OCI-LY1 (cell line): ENCODE results near the gene GLT8D2.
A peak's percentile ranks its signal among the peaks of the same experiment; 100 is the strongest.

ENCODE experiments used
- H2AFZ ChIP-seq: fragments of 200-600 bp; sonication (generic), shearing (Covaris generic); 2 replicates; pipeline ENCODE4 v1.6.0; 2014; ENCODE audit warnings: antibody characterized with exemption, mild to moderate bottlenecking, low read length
- H3F3A ChIP-seq: fragments of 200-600 bp; sonication (generic), shearing (Covaris generic); 2 replicates; pipeline ENCODE4 v1.6.0; 2014; ENCODE audit warnings: mild to moderate bottlenecking, antibody characterized with exemption, low read length, moderate library complexity; ENCODE audit not compliant: insufficient read depth
- H3K27ac ChIP-seq: fragments of 200-600 bp; sonication (generic); 2 replicates; pipeline ENCODE4 v1.5.1; 2014; ENCODE audit warnings: low read length, mixed run types, mild to moderate bottlenecking, low read depth; ENCODE audit not compliant: poor library complexity, severe bottlenecking
- H3K27me3 ChIP-seq: fragments of 200-600 bp; sonication (generic); 2 replicates; pipeline ENCODE4 v1.6.0; 2014; ENCODE audit warnings: antibody characterized with exemption, mild to moderate bottlenecking, low read length, moderate library complexity; ENCODE audit not compliant: insufficient read depth
- H3K36me3 ChIP-seq: fragments of 200-600 bp; sonication (generic); 2 replicates; pipeline ENCODE4 v1.6.1; 2014; ENCODE audit warnings: mild to moderate bottlenecking, antibody characterized with exemption, low read length, moderate library complexity, mixed read lengths; ENCODE audit not compliant: insufficient read depth
- H3K4me1 ChIP-seq: fragments of 200-600 bp; sonication (generic); 2 replicates; pipeline ENCODE4 v1.5.1; 2014; ENCODE audit warnings: mild to moderate bottlenecking, low read length, moderate library complexity; ENCODE audit not compliant: insufficient read depth, severe bottlenecking
- H3K4me2 ChIP-seq: fragments of 200-600 bp; sonication (generic), shearing (Covaris generic); 2 replicates; pipeline ENCODE4 v1.6.1; 2014; ENCODE audit warnings: low read length
- H3K4me3 ChIP-seq: fragments of 200-600 bp; sonication (generic); 2 replicates; pipeline ENCODE4 v1.5.1; 2014; ENCODE audit warnings: low read length, low read depth, mild to moderate bottlenecking, mixed read lengths; ENCODE audit not compliant: poor library complexity, severe bottlenecking
- H3K79me2 ChIP-seq: fragments of 200-600 bp; shearing (Covaris generic); 2 replicates; pipeline ENCODE4 v1.6.1; 2016; ENCODE audit warnings: mixed run types, low read length, mixed read lengths; ENCODE audit not compliant: insufficient read depth
- H3K9ac ChIP-seq: fragments of 200-600 bp; sonication (generic), shearing (Covaris generic); 2 replicates; pipeline ENCODE4 v1.6.1; 2014; ENCODE audit warnings: mild to moderate bottlenecking, low read length, mixed read lengths
- H3K9me2 ChIP-seq: fragments of 200-600 bp; sonication (generic), shearing (Covaris generic); 2 replicates; pipeline ENCODE4 v1.6.1; 2014; ENCODE audit warnings: low read depth, mild to moderate bottlenecking, low read length, mixed read lengths
- H3K9me3 ChIP-seq: fragments of 200-600 bp; shearing (Covaris generic); 2 replicates; pipeline ENCODE4 v1.6.1; 2014; ENCODE audit warnings: low read length, mixed read lengths
- H4K20me1 ChIP-seq: fragments of 200-600 bp; sonication (generic), shearing (Covaris generic); 2 replicates; pipeline ENCODE4 v1.6.0; 2016; ENCODE audit warnings: mild to moderate bottlenecking, low read length; ENCODE audit not compliant: insufficient read depth
- EZH2 ChIP-seq: fragments of 200-600 bp; sonication (generic), shearing (Covaris generic); IDR thresholded peaks from 2 replicates; pipeline ENCODE4 v1.8.0; 2017; ENCODE audit warnings: borderline replicate concordance, mixed run types, mild to moderate bottlenecking, antibody characterized with exemption, low read length, moderate library complexity, mixed read lengths
- TF ChIP-seq, protein P1 (sequence below): fragments of 200-600 bp; sonication (generic), shearing (Covaris generic); IDR thresholded peaks from 2 replicates; pipeline ENCODE4 v1.5.1; 2017; ENCODE audit warnings: mild to moderate bottlenecking, antibody characterized with exemption, low read length, moderate library complexity, mixed read lengths

Gene GLT8D2

GRCh38 chr12:103958621-103959020 lies 91.4 kb downstream of the GLT8D2 start:
- no peaks in the 10 kb centered on the region for H3K9me3 ChIP-seq
- no peak overlapping the region for H2AFZ ChIP-seq
- H3K27me3 ChIP-seq: no peaks in the 10 kb centered on the region
- no peaks in the 10 kb centered on the region for H4K20me1 ChIP-seq
- H3K4me2 ChIP-seq: no peak overlapping the region
- no peak overlapping the region for H3K27ac ChIP-seq
- H3F3A ChIP-seq: no peaks in the 10 kb centered on the region
- H3K79me2 ChIP-seq: no peaks in the 10 kb centered on the region
- TF ChIP-seq EZH2: no peak
- TF ChIP-seq, protein P1, sequence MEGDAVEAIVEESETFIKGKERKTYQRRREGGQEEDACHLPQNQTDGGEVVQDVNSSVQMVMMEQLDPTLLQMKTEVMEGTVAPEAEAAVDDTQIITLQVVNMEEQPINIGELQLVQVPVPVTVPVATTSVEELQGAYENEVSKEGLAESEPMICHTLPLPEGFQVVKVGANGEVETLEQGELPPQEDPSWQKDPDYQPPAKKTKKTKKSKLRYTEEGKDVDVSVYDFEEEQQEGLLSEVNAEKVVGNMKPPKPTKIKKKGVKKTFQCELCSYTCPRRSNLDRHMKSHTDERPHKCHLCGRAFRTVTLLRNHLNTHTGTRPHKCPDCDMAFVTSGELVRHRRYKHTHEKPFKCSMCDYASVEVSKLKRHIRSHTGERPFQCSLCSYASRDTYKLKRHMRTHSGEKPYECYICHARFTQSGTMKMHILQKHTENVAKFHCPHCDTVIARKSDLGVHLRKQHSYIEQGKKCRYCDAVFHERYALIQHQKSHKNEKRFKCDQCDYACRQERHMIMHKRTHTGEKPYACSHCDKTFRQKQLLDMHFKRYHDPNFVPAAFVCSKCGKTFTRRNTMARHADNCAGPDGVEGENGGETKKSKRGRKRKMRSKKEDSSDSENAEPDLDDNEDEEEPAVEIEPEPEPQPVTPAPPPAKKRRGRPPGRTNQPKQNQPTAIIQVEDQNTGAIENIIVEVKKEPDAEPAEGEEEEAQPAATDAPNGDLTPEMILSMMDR: no peak
- H3K4me3 ChIP-seq: no peak overlapping the region
- no peaks in the 10 kb centered on the region for H3K9me2 ChIP-seq
- H3K9ac ChIP-seq: no peak overlapping the region
- H3K36me3 ChIP-seq: peaks cover 12% of the 10 kb centered on the region
- H3K4me1 ChIP-seq: peaks cover 13% of the 10 kb centered on the region

DNA sequence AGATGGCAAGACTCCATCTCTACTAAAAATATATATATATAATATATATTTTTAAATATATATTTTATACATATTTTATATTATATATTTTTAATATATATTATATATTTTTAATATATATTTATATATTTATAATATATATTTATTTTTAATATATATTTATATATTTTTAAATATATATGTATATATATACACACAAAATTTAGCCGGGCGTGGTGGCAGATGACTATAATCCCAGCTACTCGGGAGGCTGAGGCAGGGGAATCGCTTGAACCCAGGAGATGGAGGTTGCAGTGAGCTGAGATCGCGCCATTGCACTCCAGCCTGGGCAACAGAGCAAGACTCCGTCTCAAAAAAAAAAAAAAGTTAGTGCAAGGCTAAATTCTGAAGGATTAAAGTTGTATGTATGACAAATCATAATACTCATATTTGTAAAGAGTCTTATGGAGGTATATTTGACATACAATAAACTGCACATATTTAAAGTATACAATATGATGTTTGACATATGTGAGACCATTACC lies 92.1 kb downstream of the GLT8D2 start:
- Histone ChIP-seq H3F3A (no peaks in the 10 kb centered on the region), H2AFZ (no peak overlapping the region), H3K79me2 (no peaks in the 10 kb centered on the region), H3K9me3 (no peaks in the 10 kb centered on the region), H3K27ac (peak overlapping the region; percentile 76), H3K4me3 (peak overlapping the region; percentile 71), H3K4me2 (peak overlapping the region; percentile 80), H3K9ac (peak overlapping the region; percentile 73; the same call in 1 of the 2 replicates), H3K36me3 (peaks cover 19% of the 10 kb centered on the region), H4K20me1 (no peaks in the 10 kb centered on the region), H3K9me2 (no peaks in the 10 kb centered on the region), H3K27me3 (no peaks in the 10 kb centered on the region), H3K4me1 (peaks cover 13% of the 10 kb centered on the region)
- TF ChIP-seq EZH2: no peak
- TF ChIP-seq, protein P1: no peak

- Histone ChIP-seq H3K27ac (peak overlapping the region; percentile 76), H3K36me3 (peaks cover 33% of the 10 kb centered on the region), H3K9me2 (no peaks in the 10 kb centered on the region), H4K20me1 (no peaks in the 10 kb centered on the region), H3K79me2 (no peaks in the 10 kb centered on the region), H3K4me2 (peak overlapping the region; percentile 80), H3F3A (no peaks in the 10 kb centered on the region), H3K4me3 (peak overlapping the region; percentile 71), H3K4me1 (peaks cover 13% of the 10 kb centered on the region), H3K9me3 (no peaks in the 10 kb centered on the region), H3K27me3 (no peaks in the 10 kb centered on the region), H3K9ac (peak overlapping the region; percentile 73), H2AFZ (no peak overlapping the region)
- TF ChIP-seq, protein P1: no peak
- TF ChIP-seq EZH2: no peak
Observed at GRCh38 chr12:103956509-103957027, 93.4 kb downstream of the GLT8D2 start.
